ENCODE measurements around the gene ADARB2. TPM values are rescaled to one million over a fixed set of nuclear protein-coding genes. Genes with fewer than 3 reads are reported as not detected.
A peak's percentile ranks its signal among the peaks of the same experiment; 100 is the strongest.
"Not testable (repeated sequence)": the region's sequence is repeated elsewhere in the genome, so short reads cannot be mapped to it uniquely, and the experiment has no call there.

ADARB2 gene
- total RNA-seq, 2 experiments from 2014 or later: 0.63 to 0.99 TPM

GRCh38 chr10:1264001-1264400, 473.3 kb downstream of the ADARB2 start:
- peaks cover 17% of the 10 kb centered on the region for H3K27me3 Mint-ChIP-seq (ENCODE audit: low read depth)
- peaks cover 3% of the 10 kb centered on the region for H3K9me3 Mint-ChIP-seq (ENCODE audit: insufficient read depth)
- no peak overlapping the region for H3K4me3 Mint-ChIP-seq
- no peak for ATAC-seq
- ChIA-PET CTCF (no interaction called here), POLR2A (no interaction called here)
- no peaks in the 10 kb centered on the region for H3K36me3 Mint-ChIP-seq (ENCODE audit: low read depth)
- no peaks in the 10 kb centered on the region for H3K4me1 Mint-ChIP-seq (ENCODE audit: low read depth)
- no peak overlapping the region for H3K27ac Mint-ChIP-seq
- DNase-seq: peak; percentile 16

DNA sequence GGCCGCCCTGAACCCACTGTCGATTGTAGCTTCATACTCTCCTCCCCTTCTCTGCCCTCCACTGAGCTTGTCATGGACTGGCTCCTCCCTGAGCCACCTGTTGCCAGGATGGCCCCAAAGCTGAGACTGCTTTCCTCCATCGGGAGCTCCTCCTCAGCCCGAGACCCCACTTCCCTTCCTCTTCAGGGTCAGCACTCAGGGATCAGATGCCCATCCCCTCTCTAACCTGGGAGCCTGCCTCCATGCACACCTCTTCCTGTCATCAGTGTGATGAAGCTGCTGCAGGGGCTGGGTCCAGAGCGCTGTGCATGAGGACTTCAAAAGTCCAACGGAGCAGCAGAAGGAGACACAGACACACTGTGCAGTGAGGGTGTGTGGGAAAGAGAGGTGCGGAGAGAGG, 480.1 kb downstream of the ADARB2 start:
- H3K9me3 Mint-ChIP-seq (ENCODE audit: insufficient read depth): peaks cover 6% of the 10 kb centered on the region
- H3K27me3 Mint-ChIP-seq (ENCODE audit: low read depth): peaks cover 48% of the 10 kb centered on the region

GRCh38 chr10:1256432-1256725, 480.9 kb downstream of the ADARB2 start:
- Mint-ChIP-seq H3K27me3 (ENCODE audit: low read depth) (peaks cover 50% of the 10 kb centered on the region), H3K27ac (no peak overlapping the region), H3K9me3 (ENCODE audit: insufficient read depth) (peaks cover 6% of the 10 kb centered on the region), H3K36me3 (ENCODE audit: low read depth) (peaks cover 10% of the 10 kb centered on the region), H3K4me1 (ENCODE audit: low read depth) (peaks cover 25% of the 10 kb centered on the region), H3K4me3 (no peak overlapping the region)
- POLR2A ChIA-PET: no interaction called here
- DNase-seq: peak; percentile 19
- no peak for ATAC-seq
- CTCF ChIA-PET: no interaction called here

More for the DNA sequence above, 480.1 kb downstream of the ADARB2 start:
- ATAC-seq: no peak
- ChIA-PET CTCF (no interaction called here), POLR2A (no interaction called here)
- Mint-ChIP-seq H3K36me3 (ENCODE audit: low read depth) (peaks cover 10% of the 10 kb centered on the region), H3K27ac (no peak overlapping the region), H3K4me1 (ENCODE audit: low read depth) (peaks cover 25% of the 10 kb centered on the region), H3K4me3 (no peak overlapping the region)
- DNase-seq: no peak

- H3K9me3 Mint-ChIP-seq (ENCODE audit: insufficient read depth): peaks cover 6% of the 10 kb centered on the region
- H3K27ac Mint-ChIP-seq: no peak overlapping the region
- CTCF ChIA-PET: no interaction called here
- H3K27me3 Mint-ChIP-seq (ENCODE audit: low read depth): peaks cover 56% of the 10 kb centered on the region
- no peak overlapping the region for H3K4me3 Mint-ChIP-seq
- DNase-seq: peak; percentile 14
- peaks cover 10% of the 10 kb centered on the region for H3K36me3 Mint-ChIP-seq (ENCODE audit: low read depth)
- H3K4me1 Mint-ChIP-seq (ENCODE audit: low read depth): peaks cover 25% of the 10 kb centered on the region
- ATAC-seq: no peak
- POLR2A ChIA-PET: no interaction called here
Observed at GRCh38 chr10:1255600-1256431, 481.5 kb downstream of the ADARB2 start.

DNA sequence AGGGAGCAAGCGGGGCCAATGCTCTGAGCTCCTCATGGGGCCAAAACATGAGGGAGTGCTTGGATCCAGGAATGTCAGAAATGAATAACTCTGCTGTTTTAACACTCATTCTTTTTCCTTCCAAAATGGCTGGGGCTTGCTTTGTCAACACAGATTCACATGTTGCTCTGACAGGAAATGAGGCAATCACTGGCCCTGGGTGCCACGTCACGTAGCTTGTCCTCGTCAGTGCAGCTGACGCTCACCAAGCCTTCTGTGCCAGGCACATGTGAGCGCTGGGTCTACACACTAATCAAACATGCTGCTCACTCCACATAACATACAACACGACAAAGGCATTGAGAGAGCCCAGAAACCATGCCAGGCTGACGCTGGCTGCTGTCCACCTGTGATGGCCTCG, 482.2 kb downstream of the ADARB2 start:
- H3K36me3 Mint-ChIP-seq (ENCODE audit: low read depth): peaks cover 10% of the 10 kb centered on the region
- no peak overlapping the region for H3K27ac Mint-ChIP-seq
- peaks cover 63% of the 10 kb centered on the region for H3K27me3 Mint-ChIP-seq (ENCODE audit: low read depth)
- CTCF ChIA-PET: no interaction called here
- H3K4me1 Mint-ChIP-seq (ENCODE audit: low read depth): peaks cover 25% of the 10 kb centered on the region
- peak; percentile 19 for DNase-seq
- H3K9me3 Mint-ChIP-seq (ENCODE audit: insufficient read depth): peaks cover 6% of the 10 kb centered on the region
- H3K4me3 Mint-ChIP-seq: no peak overlapping the region
- no peak for ATAC-seq
- POLR2A ChIA-PET: no interaction called here

DNA sequence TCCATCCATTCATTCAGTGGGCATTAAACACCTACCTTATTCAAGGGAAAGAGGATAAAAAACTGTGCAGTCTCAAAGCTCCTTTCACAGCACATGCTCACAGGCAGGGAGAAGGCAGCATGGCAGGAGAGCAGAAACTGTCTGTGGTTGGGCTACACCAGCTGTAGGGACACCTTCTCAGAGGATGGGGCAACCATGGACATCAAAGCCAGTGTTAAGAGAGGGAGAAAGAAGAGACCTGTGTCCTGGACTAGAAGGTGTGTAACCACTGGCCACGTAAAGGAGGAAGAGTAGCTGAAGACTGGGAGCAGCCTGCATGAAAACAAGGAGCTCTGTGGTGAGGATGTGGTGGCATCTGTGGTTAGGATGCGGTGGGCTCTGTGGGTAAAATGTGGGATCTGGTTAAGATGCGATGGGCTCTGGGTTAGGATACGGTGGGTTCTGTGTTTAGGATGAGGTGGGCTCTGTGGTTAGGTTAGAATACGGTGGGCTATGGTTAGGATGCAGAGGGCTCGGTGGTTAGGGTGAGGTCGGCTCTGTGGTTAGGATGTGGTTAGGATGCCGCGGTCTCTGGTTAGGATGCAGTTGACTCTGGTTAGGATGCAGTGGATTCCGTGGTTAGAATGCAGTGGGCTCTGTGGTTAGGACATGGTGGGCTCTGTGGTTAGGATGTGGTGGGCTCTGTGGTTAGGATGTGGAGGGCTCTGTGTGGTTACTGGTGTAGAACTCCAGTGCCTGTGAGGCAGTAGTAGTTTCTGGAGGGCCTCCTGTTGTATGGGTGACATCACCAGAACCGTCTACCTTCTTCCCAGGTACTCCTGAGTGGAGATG, 483.6 kb downstream of the ADARB2 start:
- POLR2A ChIA-PET: no interaction called here

DNA sequence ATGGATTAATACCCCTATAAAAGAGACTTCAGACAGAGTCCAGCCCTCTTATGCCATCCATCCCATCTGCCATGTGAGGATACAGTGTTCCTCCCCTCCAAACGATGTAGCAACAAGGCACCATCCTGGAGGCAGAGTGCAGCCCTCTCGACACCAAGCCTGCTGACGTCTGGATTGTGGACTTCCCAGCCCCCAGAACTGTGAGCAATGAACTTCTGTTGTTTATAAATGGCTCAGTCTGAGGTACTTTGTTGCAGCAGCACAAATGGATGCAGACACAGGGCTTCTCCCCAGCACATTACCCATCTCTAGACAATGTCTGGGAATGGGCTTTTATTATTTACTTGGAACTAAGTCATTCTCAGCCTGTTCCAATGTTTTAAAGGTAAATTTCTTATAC, 485.6 kb downstream of the ADARB2 start:
- ATAC-seq: no peak
- CTCF ChIA-PET: no interaction called here
- H3K9me3 Mint-ChIP-seq (ENCODE audit: insufficient read depth): peaks cover 6% of the 10 kb centered on the region
- H3K27ac Mint-ChIP-seq: no peak overlapping the region
- peaks cover 10% of the 10 kb centered on the region for H3K36me3 Mint-ChIP-seq (ENCODE audit: low read depth)
- H3K4me3 Mint-ChIP-seq: no peak overlapping the region
- peak; percentile 5 for DNase-seq
- peaks cover 24% of the 10 kb centered on the region for H3K4me1 Mint-ChIP-seq (ENCODE audit: low read depth)
- peaks cover 63% of the 10 kb centered on the region for H3K27me3 Mint-ChIP-seq (ENCODE audit: low read depth)
- POLR2A ChIA-PET: no interaction called here

More for the DNA sequence above, 483.6 kb downstream of the ADARB2 start:
- Mint-ChIP-seq H3K36me3 (ENCODE audit: low read depth) (peaks cover 10% of the 10 kb centered on the region), H3K4me1 (ENCODE audit: low read depth) (peaks cover 25% of the 10 kb centered on the region), H3K4me3 (peak overlapping the region; percentile 48), H3K9me3 (ENCODE audit: insufficient read depth) (peaks cover 6% of the 10 kb centered on the region), H3K27ac (peak overlapping the region; percentile 79), H3K27me3 (ENCODE audit: low read depth) (peaks cover 63% of the 10 kb centered on the region)
- peak; percentile 21 for DNase-seq
- CTCF ChIA-PET: no interaction called here
- no peak for ATAC-seq

DNA sequence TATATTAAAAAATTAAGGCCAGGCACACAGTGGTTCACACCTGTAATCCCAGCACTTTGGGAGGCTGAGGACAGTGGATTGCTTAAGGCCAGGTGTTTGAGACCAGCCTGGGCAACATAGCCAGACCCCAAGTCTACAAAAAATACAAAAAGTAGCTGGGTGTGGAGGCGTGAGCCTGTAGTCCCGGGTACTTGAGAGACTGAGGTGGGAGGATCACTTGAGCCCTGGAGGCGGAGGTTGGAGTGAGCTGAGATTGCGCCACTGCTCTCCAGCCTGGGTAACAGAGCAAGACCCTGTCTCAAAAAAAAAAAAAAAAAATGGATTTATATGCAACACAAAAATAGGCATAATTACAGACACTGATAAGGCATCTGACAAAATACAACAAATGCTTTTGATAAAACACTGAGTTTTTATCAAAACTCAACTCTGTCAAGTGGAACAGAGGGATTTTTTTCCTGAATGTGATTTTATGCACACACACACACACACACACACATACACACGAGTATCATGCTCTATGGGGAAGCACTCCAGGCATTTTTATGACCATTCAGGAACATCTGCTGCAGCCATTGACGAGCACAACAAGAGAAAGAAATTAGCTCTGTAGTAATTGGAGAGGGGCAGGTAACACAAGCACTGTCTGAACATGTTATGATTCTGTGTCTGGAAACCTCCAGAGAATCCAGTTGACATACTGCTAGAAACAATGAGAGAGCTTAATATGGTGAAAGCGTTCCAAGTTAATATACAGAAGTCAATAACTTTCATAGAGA, 488.0 kb downstream of the ADARB2 start:
- ChIA-PET POLR2A (no interaction called here), CTCF (no interaction called here)
- Mint-ChIP-seq H3K27ac (no peak overlapping the region), H3K27me3 (ENCODE audit: low read depth) (peaks cover 56% of the 10 kb centered on the region), H3K9me3 (ENCODE audit: insufficient read depth) (peaks cover 6% of the 10 kb centered on the region), H3K4me3 (no peak overlapping the region), H3K4me1 (ENCODE audit: low read depth) (peaks cover 8% of the 10 kb centered on the region), H3K36me3 (ENCODE audit: low read depth) (peaks cover 10% of the 10 kb centered on the region)
- DNase-seq (no peak), ATAC-seq (no peak)

GRCh38 chr10:1248262-1248630, 489.1 kb downstream of the ADARB2 start:
- H3K9me3 Mint-ChIP-seq (ENCODE audit: insufficient read depth); H3K27ac Mint-ChIP-seq; H3K4me3 Mint-ChIP-seq; DNase-seq; POLR2A ChIA-PET; CTCF ChIA-PET; H3K4me1 Mint-ChIP-seq (ENCODE audit: low read depth); ATAC-seq; H3K36me3 Mint-ChIP-seq (ENCODE audit: low read depth): not testable (repeated sequence)
- peaks cover 52% of the 10 kb centered on the region for H3K27me3 Mint-ChIP-seq (ENCODE audit: low read depth)

GRCh38 chr10:1247598-1248261, 489.6 kb downstream of the ADARB2 start:
- DNase-seq: no peak
- POLR2A ChIA-PET: no interaction called here
- peaks cover 2% of the 10 kb centered on the region for H3K4me1 Mint-ChIP-seq (ENCODE audit: low read depth)
- no peak overlapping the region for H3K27ac Mint-ChIP-seq
- ATAC-seq: no peak
- CTCF ChIA-PET: no interaction called here
- no peaks in the 10 kb centered on the region for H3K9me3 Mint-ChIP-seq (ENCODE audit: insufficient read depth)
- H3K36me3 Mint-ChIP-seq (ENCODE audit: low read depth): no peaks in the 10 kb centered on the region
- peaks cover 52% of the 10 kb centered on the region for H3K27me3 Mint-ChIP-seq (ENCODE audit: low read depth)
- no peak overlapping the region for H3K4me3 Mint-ChIP-seq

DNA sequence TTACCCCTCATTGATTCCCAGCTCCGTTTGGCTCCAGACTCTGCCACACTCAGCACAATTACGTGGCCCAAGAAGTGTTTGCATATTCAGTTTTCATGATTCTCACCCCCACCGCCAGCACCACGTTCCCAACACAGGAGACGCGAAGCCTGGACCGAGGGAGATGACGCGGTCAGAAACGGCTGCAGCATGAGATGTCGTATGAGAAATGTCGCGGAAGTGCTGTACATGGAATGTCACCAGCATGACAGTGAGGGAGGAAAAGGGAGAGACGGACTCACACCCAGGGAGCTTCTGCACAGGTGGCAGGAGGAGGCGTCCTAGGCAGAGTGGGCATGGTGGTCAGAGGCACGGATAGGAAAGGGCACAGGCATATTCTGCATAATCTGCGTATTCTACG, 492.8 kb downstream of the ADARB2 start:
- peaks cover 29% of the 10 kb centered on the region for H3K27me3 Mint-ChIP-seq (ENCODE audit: low read depth)
- H3K27ac Mint-ChIP-seq: no peak overlapping the region
- H3K4me1 Mint-ChIP-seq (ENCODE audit: low read depth): peaks cover 16% of the 10 kb centered on the region
- DNase-seq (no peak), ATAC-seq (no peak)
- ChIA-PET CTCF (interaction anchor here (1.1 kb wide), 1 partner anchor 134 kb away, joined by 5 read pairs; no protein-coding TSS in a partner anchor), POLR2A (no interaction called here)
- H3K9me3 Mint-ChIP-seq (ENCODE audit: insufficient read depth): no peaks in the 10 kb centered on the region
- no peak overlapping the region for H3K4me3 Mint-ChIP-seq
- H3K36me3 Mint-ChIP-seq (ENCODE audit: low read depth): no peaks in the 10 kb centered on the region
